Caki2 (cell line): ENCODE data around the gene OR51Q1. TPM values are rescaled to one million over a fixed set of nuclear protein-coding genes. Genes with fewer than 3 reads are reported as not detected.

ENCODE experiments used
- DNase-seq: peaks from one replicate; pipeline ENCODE4 v3.0.0-alpha.2; 2015; ENCODE audit warnings: low read depth
- in situ Hi-C: cut with HindIII; loops from 2 replicates; pipeline ENCODE4 v1.10.0; 2016; ENCODE audit warnings: low sequenced_read_pairs, low pct_unique_long_range_greater_than_20kb, mixed read lengths
- total RNA-seq: library from RNA; depleted of rRNA; stranded (reverse); fragments of >200 nt; shearing (Covaris generic); gene quantifications from 2 replicates; pipeline ENCODE4 v1.2.3, GENCODE V29; 2014; ENCODE audit warnings: low replicate concordance; rRNA removed

OR51Q1 gene
- not detected in 2 replicates for total RNA-seq

DNA sequence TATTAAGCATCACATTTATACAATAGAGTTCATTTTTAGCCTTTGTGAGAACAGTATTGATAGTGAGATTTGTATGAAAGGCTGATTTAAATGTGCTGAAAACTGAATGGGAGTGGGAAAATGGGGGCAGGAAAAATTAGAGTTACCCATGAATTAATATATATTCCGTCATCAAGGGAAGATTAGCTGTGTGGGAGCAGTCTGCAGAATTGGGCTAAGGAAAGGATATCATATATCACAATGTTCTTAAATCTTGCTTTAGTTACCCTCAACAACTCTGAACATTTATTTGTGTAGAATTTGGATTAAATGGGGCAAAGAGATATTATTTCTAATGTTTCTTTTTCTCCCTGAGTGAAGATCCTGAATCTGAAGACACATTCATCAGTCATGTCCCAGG is at the start of gene OR51Q1:
OR51Q1 (plus strand) TSS at position 301 of the 400 bp plus-strand sequence; CDS start at position 391, 90 bp downstream.
- DNase-seq: no peak
- in situ Hi-C loops: no loop called here

DNA sequence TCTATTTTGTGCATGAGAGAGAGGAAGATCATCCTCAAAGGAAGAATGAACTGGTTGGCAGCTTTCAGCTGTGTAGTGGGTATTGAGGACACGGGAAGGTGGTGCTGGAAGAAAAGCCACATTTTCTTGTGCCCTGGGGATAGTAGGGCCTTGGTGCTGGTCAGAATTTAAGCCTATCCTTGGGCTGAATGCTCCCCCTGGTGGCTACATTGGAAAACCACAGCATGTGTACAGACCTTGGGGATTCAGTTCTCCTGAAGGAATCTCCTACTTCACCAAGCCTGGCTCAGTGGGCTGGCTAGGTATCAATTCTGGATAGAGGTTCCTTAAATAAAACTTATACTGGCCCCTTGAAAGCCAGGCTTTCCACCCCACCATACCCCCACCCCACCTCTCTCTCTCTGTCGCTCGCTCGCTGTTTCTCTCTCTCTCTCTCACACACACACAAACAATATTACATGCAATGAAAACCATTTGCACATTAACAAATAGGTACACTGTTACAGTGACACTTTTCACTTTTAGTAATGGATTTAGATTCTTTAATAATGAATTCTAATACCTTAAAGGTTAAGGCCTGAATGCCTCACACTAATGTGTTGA is 41.1 kb upstream of the OR51Q1 start:
- peak; percentile 10 for DNase-seq
- in situ Hi-C loops: no loop called here

GRCh38 chr11:5383576-5383975 is 38.3 kb upstream of the OR51Q1 start, which contains the start of gene OR51M1:
Gene OR51M1 (plus strand): TSS chr11:5383812. CDS start chr11:5389399, 5,587 bp downstream.
- in situ Hi-C loops: no loop called here
- DNase-seq: no peak

DNA sequence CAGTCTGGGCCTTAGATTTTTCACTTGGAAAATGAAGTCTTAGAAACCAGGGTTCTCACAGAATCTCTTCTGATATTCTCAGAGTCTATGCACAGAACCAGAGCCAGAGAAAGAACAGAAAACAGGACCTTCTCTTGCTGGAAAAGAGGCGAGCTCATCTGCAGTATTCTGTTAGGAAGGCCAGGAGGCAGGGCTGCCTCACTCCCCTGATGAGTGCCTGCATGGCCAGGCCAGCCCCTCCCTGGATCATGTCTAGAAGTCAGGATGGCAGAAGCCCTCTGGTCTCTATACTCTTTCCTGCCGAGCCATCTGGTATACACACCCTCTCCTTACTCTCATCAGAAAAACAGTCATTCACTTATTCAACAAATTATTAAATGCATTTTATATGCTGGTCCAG is 37.6 kb upstream of the OR51Q1 start:
- in situ Hi-C loops: no loop called here

GRCh38 chr11:5390210-5390609 is 31.7 kb upstream of the OR51Q1 start:
- no peak for DNase-seq
- in situ Hi-C loops: no loop called here

More for the DNA sequence above, 37.6 kb upstream of the OR51Q1 start:
- no peak for DNase-seq

- no peak for DNase-seq
- in situ Hi-C loops: no loop called here
Measured at GRCh38 chr11:5394091-5394490, 27.8 kb upstream of the OR51Q1 start.

- DNase-seq: no peak
- in situ Hi-C loops: no loop called here
Measured at GRCh38 chr11:5398936-5399335, 23.0 kb upstream of the OR51Q1 start.

DNA sequence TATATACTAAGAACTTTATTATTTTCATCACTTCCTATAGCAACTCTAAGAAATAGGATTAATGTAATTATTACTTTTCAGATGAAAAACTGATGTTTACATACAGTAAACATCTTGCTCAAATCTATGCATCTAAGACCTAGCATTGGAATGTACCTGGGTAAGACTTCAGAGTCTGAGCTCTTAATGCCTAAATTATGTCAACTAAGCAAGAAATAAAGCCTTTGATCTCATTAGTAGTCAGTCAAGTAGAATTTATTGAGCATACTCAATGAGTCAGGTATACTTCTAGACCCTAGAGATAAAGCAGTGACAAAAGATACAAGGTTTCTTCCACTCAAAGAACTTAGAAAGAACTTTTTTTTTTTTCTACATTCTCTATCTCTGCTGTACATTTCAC is 16.7 kb upstream of the OR51Q1 start:
- DNase-seq: no peak
- in situ Hi-C loops: no loop called here

DNA sequence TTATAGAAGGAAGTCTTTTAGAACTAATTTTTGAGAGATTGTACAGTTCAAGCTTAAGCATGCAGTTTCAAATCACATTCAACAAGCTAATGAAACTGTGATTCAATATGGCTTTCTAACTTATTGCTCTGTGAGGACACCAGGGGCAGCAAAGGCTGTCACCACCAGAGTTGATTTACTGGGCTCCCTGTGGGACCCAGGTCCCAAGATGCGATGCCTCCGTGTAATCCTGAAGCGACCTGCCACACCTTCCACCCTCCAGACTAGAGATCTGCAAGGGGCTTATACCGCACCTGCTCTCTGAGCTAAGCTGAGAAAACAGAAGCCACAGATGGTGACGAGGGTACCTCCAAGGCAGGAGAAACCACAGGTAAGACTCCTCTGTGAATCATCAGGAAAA is 918 bp upstream of the OR51Q1 start:
- no peak for DNase-seq
- in situ Hi-C loops: no loop called here

DNA sequence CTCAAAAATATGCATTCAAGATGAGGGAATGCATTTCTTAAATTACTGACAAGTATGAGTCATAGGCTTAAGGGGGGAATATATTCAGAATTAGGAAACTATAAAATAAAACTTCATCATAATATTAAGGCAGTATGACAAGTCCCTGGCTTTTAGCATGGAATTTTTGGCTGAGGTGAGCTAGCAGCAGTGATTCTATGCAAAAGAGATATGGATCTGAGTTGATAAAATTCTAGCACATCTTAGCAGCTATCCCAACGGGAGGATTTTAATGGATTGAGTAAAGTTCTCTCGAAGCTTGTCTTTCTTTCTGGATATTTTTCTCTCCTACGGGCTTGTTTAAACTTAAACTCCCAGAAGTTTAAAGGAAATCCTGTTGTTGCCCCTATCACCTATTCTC is 1.2 kb downstream of the OR51Q1 start:
- no peak for DNase-seq
- in situ Hi-C loops: no loop called here

DNA sequence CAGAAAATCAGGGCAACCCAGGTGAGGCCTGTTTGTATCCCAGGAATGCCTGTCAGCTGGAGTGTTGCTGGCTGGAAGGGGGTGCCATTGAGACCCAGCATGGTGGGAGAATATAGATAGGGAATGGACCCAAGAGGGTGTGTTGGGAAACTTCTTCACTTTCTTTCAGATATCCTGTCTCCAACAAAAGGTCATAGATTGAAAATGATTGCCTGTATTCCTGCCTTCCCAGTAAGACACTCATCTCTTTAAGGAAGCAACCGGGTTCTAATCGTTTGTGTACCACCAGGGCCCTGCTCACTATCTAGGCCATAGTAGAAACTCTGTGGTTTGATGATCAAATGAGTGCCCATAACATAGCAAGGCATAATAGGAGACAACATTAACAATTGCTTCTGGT is 19.5 kb downstream of the OR51Q1 start, which contains the start of gene OR51I1:
OR51I1 (minus strand) TSS at position 101 of the 400 bp plus-strand sequence; CDS start at position 101, 0 bp downstream.
- no peak for DNase-seq
- in situ Hi-C loops: no loop called here

- no peak for DNase-seq
- in situ Hi-C loops: no loop called here
Measured at GRCh38 chr11:5443835-5444393, 22.0 kb downstream of the OR51Q1 start.

DNA sequence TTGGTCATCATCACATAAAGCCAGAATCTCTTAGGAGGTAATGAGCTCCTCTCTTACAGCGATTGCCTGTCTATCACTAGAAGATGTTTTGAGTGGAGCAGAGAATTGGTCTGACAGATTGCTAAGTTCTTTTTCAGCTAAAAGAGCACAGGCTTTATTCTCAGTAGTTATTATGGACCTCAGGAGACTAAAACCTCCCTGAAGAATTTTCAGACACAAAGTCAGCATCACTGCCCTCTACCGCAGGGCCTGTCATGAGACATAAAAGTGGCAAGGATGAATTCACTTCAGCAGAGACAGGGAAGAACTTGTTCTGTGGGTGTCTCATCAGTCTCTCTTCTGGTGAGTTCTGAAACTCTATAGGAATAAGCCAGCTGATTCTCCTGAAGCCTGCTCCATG is 27.1 kb downstream of the OR51Q1 start, which contains the start of gene OR51I2:
OR51I2 (plus strand) TSS at position 301 of the 400 bp plus-strand sequence. CDS start 4,166 bp downstream, outside the sequence.
- no peak for DNase-seq
- in situ Hi-C loops: no loop called here

DNA sequence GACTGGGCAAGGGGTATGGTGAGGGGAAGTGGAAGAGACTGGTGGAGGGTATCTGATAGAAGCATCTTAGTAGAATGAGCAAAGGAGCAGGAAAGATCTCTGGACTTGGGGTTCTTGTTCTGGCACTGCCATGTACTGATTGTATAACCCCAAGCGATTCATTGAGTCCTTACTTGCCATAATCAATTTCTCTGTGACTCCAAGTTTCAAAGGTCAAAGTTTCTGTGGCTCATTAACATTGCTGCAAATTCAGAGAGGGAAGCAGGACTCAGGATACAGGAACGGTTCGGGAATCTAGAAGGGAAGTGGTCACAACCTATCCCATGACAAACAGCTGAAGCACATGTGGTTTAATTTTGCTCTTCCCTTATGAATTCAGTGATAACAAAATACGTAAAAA is 27.5 kb downstream of the OR51Q1 start:
- no peak for DNase-seq
- in situ Hi-C loops: no loop called here

GRCh38 chr11:5460983-5461621 is 39.2 kb downstream of the OR51Q1 start:
- in situ Hi-C loops: no loop called here

GRCh38 chr11:5467527-5467926 is 45.6 kb downstream of the OR51Q1 start:
- in situ Hi-C loops: no loop called here
- DNase-seq: no peak

More at GRCh38 chr11:5460983-5461621, 39.2 kb downstream of the OR51Q1 start:
- no peak for DNase-seq
